GM21526 (cell line): ENCODE results near the gene EDN1.
"Not testable (repeated sequence)": the region's sequence is repeated elsewhere in the genome, so short reads cannot be mapped to it uniquely, and the experiment has no call there.

ENCODE experiments used
- ATAC-seq: cut with Tn5 transposase; IDR thresholded peaks from one replicate; pipeline ENCODE4 v1.9.1; 2021; ENCODE audit warnings: moderate library complexity; ENCODE audit not compliant: unreplicated experiment, low FRiP score

EDN1 gene

GRCh38 chr6:12318749-12319148, 28.6 kb downstream of the EDN1 start:
- ATAC-seq: no peak

GRCh38 chr6:12320074-12320473, 29.9 kb downstream of the EDN1 start:
- not testable (repeated sequence) for ATAC-seq

DNA sequence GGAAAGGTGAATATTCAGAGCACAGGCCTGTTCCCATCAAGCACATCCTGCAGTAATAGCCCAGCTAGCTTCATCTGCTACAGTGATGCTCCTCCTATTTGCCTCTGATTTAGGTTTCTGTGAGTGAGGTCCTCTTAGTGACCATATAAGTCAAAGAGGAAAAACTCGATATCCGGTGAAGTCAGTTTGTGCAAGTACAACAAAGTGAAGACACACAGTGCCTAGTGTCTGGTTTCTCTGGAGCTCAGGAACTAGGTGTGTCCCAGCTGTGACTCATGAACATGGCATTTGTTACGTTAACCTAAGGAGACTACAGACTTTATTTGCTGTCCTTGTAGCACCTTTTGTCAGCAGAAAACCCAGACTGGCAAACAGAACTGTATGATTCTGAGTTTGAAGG, 33.9 kb downstream of the EDN1 start:
- no peak for ATAC-seq

- ATAC-seq: no peak
Measured at GRCh38 chr6:12324748-12325147, 34.6 kb downstream of the EDN1 start.

DNA sequence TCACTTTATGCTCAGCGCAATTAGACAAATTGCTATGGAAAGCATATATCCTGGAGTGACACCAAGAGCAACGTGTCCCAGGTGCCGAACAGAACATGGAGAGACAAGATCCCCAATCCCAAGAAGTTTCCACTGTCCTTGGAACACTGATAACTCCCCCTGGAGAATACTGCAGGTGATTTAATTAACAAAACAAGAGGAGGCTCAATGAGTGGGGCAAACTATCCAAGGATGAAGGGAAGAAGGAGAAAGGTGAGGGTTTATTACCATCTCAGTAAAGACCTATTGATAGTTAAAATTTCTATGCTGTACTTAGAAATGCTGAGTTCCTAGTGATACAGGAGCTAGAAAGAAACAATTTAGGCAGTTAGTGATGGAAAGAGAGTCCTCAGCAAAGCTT, 35.7 kb downstream of the EDN1 start:
- no peak for ATAC-seq

DNA sequence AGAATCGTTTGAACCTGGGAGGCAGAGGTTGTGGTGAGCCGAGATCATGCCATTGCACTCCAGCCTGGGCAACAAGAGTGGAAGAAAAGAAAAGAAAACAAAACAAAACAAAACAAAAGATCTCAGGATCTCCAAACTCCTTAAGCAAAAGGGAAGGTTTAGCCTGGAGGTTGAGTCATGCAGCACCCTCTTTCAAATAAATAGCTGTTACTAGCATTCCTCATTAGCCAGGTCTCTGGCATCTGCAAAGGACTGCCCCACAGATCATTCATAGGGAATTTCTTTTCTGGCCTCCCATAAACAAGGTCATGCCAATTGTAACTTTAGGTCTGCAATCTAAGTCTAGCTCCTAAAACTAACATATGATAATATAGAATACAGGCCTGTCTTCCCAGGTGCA, 37.2 kb downstream of the EDN1 start:
- ATAC-seq: no peak

DNA sequence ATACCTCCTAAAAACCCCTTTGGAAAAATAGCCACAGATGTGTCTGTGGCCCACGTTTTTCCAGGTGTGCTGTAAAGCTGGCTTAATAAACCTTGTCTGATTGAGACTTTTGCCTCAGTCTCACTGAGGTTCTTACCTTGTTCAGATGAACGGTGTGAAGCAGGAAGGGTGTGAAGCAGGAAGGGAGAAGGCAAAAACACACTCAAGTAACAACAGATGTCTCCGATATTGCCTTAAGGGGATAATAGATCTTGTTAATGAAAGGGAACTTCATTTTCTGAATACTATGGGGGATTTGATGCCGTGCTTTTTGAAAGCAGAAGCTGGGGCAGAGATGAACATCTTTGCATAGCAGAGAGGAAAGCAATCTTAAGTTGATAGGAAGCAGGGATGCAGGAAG, 37.8 kb downstream of the EDN1 start:
- no peak for ATAC-seq

GRCh38 chr6:12328701-12329100, 38.5 kb downstream of the EDN1 start:
- no peak for ATAC-seq

- ATAC-seq: no peak
Measured at GRCh38 chr6:12331474-12331873, 41.3 kb downstream of the EDN1 start.

DNA sequence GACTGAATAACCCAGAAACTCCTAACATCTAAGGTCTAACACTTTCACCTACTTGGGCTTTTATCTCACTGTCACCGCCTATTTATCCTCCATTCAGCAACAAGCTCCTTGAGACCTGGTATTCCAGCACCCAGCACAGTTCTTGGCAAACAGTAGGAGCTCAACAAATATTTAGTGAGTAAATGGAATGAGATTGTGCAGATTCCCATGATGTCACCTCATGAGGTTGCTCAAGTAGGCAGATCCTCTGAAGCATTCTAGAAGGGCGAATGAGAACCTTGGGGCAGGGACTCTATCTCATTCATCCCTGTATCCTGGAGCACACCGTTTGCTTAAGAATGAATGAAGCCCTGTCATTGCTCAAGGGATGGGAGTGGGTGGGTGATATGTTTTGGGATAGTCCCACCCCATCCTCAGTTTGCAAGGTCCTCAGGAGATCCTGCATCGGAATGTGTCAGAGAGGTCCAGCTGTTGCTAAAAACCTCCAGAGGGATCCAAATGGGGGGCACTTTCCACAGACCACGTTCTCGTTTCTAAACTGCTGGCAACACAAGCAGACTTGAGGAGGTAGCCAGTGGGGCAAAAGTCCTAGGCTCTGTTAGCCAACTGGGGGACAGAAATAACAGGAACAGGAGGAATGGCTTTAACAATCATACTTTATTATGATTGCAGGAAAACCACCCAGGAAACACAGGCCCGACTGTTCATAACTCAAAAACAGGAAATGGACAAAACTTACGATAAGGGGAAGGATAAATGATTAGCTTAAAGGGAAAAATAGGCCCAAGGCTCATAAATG, 42.0 kb downstream of the EDN1 start:
- no peak for ATAC-seq

- ATAC-seq: not testable (repeated sequence)
Measured at GRCh38 chr6:12332750-12333079, 42.6 kb downstream of the EDN1 start.

DNA sequence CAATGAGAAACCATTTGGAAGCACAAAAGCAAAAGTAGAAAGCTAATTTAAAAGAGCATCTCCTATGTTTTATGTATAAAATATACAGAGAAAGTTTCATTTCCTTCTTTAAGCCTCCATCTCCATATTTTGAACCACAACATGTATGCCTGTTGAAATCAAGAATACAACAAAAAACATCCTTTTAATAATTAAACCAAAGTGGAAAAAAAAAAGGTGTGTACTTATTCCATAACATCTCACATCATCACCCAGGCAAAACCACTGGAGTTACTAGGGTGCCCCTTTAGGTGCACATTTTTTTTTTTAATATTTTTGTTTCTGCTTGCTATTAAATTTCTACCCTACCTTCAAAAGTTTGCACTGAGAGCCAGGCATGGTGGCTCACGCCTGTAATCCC, 43.0 kb downstream of the EDN1 start:
- no peak for ATAC-seq

GRCh38 chr6:12334526-12335130, 44.5 kb downstream of the EDN1 start:
- no peak for ATAC-seq

GRCh38 chr6:12335131-12335527, 45.0 kb downstream of the EDN1 start:
- ATAC-seq: no peak

GRCh38 chr6:12335717-12336116, 45.6 kb downstream of the EDN1 start:
- ATAC-seq: no peak

DNA sequence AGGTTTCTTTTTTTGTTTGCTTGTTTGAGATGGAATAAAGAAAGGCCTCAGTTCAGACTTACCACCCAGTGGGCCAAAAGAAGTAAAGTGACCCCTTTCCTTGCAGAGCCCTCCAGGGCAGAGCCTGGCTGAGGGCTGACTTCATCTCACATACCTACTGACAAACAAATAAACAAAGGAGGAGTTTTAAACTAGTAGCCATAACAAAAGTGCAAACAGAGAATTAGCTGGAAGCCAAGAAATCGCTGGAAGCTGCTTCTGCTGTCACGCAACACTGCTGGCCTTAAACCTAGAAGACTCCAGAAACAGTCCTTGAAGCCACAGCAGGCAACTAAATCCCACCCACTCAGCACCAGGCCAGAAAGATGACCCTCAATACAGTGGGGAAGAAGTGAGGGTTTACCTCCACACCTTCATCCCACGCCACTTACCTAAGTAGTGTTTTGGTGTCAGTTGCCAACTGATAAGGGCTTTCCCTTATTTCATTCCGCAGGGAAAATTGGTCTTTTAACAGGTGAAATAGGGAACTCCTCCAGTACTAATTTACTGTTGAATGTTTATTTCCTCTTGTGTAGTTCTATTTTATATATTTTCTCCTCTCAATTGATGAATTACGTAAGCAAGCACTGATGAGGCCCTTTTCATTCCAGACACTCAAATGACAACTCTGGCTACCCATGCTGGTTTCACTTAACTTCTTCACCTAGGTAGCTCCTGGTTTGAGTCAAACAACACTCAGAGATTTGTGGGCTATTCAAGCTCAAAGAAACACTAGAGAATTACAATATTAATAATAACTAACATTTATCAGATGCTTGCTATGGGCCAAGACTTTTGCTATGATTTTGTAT, 46.2 kb downstream of the EDN1 start:
- ATAC-seq: no peak

- no peak for ATAC-seq
Measured at GRCh38 chr6:12339022-12339421, 48.9 kb downstream of the EDN1 start.

GRCh38 chr6:12339808-12340487, 49.8 kb downstream of the EDN1 start:
- ATAC-seq: no peak

- ATAC-seq: no peak
Measured at GRCh38 chr6:12340488-12340818, 50.3 kb downstream of the EDN1 start.

DNA sequence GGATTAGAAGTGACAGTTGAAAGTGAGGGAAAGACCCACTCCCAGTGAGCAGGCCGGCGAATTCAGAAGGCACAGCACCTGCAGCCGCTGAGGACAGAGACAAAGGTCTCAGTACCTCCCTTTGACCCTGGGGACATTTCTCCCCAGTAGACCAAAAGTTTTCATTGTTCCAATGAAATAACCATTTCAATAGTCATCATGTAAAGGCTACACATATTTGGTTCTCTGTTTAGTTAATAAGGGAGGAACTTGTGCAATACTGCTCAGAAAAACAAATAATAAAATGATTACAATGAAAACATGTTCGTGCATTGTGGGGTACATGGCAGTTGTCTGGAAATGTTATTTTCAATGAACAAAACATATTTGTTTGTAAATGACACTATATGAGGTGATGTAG, 52.5 kb downstream of the EDN1 start:
- ATAC-seq: no peak

DNA sequence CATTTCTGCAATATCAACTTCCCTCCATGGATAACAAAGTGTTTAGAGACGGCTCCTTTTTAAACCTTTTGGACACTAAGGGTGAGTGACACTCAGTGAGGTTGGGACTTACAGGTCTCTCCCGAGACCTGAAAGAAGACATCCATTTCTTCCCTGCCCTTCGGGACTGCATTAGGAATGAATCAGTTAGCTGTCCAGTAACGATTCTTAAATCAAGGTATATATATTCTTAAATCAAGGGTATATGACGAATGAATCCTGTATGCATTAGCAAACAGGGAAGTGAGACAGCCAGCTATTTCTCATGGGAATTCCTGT, 52.9 kb downstream of the EDN1 start:
- no peak for ATAC-seq
